Adrenal gland (tissue), 5 donors: ENCODE results near the gene STARD8.

Experiments
- POLR2A ChIP-seq, 2 donors: fragments of 450-650 bp; IDR thresholded peaks; one replicate each; pipeline ENCODE4 v1.6.1; 2017; ENCODE audit warnings: antibody characterized with exemption in 2 of 2, mild to moderate bottlenecking in 2 of 2, moderate library complexity in 1 of 2
- TF ChIP-seq, protein P1 (sequence below), 6 experiments: fragments of 450-650 bp in 4 of 6; fragments of 200-600 bp in 2 of 6; sonication (generic) in 1 of 6; IDR thresholded peaks; 1 replicate in 5 of 6; 2 replicates in 1 of 6; pipeline versions ENCODE4 v1.5.1 to v1.8.0; 2016 to 2021; ENCODE audit warnings: antibody characterized with exemption in 6 of 6, mild to moderate bottlenecking in 2 of 6, moderate library complexity in 1 of 6
- donor health status: DM: no; HTN: no; CAD: no.

DNA sequence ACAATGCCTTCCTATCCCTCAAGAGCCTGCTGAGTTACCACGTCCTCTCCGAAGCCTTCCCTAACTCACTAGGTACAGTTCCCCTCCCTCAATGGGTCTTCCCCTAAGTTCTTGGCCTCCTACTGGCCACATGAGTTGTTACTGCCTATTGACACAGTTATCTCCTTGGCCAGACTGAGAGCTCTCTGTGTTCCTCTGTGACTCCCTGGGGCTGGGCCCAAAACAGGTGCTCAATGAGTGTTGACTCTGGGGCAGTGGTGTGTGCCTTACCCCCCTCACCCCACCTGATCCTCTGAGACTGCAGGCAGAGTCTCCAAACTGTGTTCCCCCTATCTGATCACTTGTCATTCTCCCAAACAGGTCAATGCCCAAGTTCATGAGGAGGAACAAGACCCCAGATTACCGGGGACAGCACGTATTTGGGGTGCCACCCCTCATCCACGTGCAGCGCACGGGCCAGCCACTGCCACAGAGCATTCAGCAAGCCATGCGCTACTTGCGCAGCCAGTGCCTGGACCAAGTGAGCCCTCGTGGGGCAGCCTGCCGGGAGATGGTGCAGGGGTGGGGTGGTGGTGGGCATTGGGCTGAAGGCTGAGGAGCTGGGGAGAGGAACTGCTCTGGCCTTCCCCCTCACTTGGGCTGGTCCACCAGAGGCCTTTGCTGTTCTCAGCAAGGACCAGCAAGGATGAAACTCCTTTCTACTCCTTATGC, 72.6 kb downstream of the STARD8 start:
- TF ChIP-seq, protein P1, sequence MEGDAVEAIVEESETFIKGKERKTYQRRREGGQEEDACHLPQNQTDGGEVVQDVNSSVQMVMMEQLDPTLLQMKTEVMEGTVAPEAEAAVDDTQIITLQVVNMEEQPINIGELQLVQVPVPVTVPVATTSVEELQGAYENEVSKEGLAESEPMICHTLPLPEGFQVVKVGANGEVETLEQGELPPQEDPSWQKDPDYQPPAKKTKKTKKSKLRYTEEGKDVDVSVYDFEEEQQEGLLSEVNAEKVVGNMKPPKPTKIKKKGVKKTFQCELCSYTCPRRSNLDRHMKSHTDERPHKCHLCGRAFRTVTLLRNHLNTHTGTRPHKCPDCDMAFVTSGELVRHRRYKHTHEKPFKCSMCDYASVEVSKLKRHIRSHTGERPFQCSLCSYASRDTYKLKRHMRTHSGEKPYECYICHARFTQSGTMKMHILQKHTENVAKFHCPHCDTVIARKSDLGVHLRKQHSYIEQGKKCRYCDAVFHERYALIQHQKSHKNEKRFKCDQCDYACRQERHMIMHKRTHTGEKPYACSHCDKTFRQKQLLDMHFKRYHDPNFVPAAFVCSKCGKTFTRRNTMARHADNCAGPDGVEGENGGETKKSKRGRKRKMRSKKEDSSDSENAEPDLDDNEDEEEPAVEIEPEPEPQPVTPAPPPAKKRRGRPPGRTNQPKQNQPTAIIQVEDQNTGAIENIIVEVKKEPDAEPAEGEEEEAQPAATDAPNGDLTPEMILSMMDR (IDR thresholded peaks at IDR 0.05) = no peak
- no peak for TF ChIP-seq POLR2A (IDR thresholded peaks at IDR 0.05)
